Lower lobe of right lung (tissue), 2 donors: ENCODE measurements around the gene RIMS1. TPM values are rescaled to one million over a fixed set of nuclear protein-coding genes. Genes with fewer than 3 reads are reported as not detected.

ENCODE experiments used
- ATAC-seq, 2 donors: fragments of 200-7000 bp; cut with Tn5 transposase; one replicate each; pipeline ENCODE4 v1.9.1; 2020 to 2022; ENCODE audit warnings: mild to moderate bottlenecking in 2 of 2, moderate library complexity in 2 of 2
- DNase-seq: peaks from one replicate; pipeline ENCODE4 v3.0.0-alpha.2; 2020
- H3K27ac ChIP-seq: fragments of 200-600 bp; one replicate; pipeline ENCODE4 v1.8.0; 2022
- H3K27me3 ChIP-seq: fragments of 200-600 bp; one replicate; pipeline ENCODE4 v1.8.0; 2022; ENCODE audit warnings: low read depth
- H3K36me3 ChIP-seq: fragments of 200-600 bp; one replicate; pipeline ENCODE4 v1.8.0; 2022; ENCODE audit warnings: mild to moderate bottlenecking
- H3K4me1 ChIP-seq: fragments of 200-600 bp; one replicate; pipeline ENCODE4 v1.8.0; 2022
- H3K4me3 ChIP-seq: fragments of 200-600 bp; one replicate; pipeline ENCODE4 v1.8.0; 2022; ENCODE audit warnings: mild to moderate bottlenecking
- H3K9me3 ChIP-seq: fragments of 200-600 bp; one replicate; pipeline ENCODE4 v1.8.0; 2022
- intact Hi-C: fragments of 100-400 bp; cut with DNase I; formaldehyde crosslinking; loops from one replicate; pipeline ENCODE4 v1.11.0; 2022
- total RNA-seq: library from RNA; stranded (reverse); fragmentation: NEBNext Ultra II Directional; extraction: Animal tissue kit (Norgen Biotek cat#: 25700); gene quantifications from one replicate; pipeline ENCODE4 v1.2.1, GENCODE V29; 2021
- TF ChIP-seq, protein P1 (sequence below): fragments of 200-600 bp; IDR thresholded peaks from one replicate; pipeline ENCODE4 v1.8.0; 2022; ENCODE audit warnings: antibody characterized with exemption, mild to moderate bottlenecking
- donor health status: DM: no; HTN: yes; CAD: no; lungs with severe emphysema.

RIMS1 gene
- total RNA-seq, 1 donor from 2014 or later: 3.8 TPM

DNA sequence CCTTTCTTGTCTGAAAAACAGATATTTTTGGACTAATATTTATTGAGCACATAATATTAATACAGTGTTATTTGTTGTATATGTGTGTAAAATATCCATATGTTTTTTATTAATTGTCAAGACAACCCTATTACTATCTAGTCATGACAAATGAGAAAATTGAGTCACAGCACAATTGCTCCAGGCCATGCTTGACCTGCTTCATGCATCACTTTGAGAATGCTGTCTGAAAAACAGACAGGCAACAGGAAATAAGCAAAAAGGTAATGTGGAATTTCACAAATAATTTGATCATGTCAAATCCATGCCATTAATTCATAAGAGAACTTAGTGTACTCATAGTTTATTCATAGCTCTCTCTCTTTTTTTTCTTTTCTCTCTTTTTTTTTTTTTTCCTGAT lies 246.5 kb downstream of the RIMS1 start:
- Histone ChIP-seq H3K4me1 (no peaks in the 10 kb centered on the region), H3K27ac (no peak overlapping the region), H3K4me3 (no peak overlapping the region), H3K9me3 (no peaks in the 10 kb centered on the region), H3K27me3 (no peaks in the 10 kb centered on the region), H3K36me3 (no peaks in the 10 kb centered on the region)
- DNase-seq: no peak
- intact Hi-C loops: no loop called here
- no peak for ATAC-seq
- TF ChIP-seq, protein P1, sequence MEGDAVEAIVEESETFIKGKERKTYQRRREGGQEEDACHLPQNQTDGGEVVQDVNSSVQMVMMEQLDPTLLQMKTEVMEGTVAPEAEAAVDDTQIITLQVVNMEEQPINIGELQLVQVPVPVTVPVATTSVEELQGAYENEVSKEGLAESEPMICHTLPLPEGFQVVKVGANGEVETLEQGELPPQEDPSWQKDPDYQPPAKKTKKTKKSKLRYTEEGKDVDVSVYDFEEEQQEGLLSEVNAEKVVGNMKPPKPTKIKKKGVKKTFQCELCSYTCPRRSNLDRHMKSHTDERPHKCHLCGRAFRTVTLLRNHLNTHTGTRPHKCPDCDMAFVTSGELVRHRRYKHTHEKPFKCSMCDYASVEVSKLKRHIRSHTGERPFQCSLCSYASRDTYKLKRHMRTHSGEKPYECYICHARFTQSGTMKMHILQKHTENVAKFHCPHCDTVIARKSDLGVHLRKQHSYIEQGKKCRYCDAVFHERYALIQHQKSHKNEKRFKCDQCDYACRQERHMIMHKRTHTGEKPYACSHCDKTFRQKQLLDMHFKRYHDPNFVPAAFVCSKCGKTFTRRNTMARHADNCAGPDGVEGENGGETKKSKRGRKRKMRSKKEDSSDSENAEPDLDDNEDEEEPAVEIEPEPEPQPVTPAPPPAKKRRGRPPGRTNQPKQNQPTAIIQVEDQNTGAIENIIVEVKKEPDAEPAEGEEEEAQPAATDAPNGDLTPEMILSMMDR: no peak

DNA sequence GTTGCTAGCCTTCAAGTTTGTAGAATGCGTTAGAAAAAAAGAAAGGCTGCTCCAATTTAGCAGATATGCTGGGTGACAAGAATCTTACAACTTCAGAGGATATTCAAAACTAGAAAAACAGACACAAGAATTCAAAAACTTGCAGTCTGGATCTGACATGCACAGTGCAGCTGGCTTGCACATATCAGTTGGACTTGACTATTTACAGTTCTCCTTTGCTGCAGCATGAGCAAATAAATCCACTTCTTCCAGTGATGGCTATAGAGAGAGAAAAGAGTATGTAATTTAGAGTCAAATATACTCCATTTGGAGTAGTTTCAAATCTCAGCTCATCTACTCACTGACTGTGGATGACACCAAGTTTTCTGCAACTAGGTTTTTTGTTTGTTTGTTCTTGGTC lies 247.0 kb downstream of the RIMS1 start:
- Histone ChIP-seq H3K27ac (no peak overlapping the region), H3K27me3 (no peaks in the 10 kb centered on the region), H3K4me1 (no peaks in the 10 kb centered on the region), H3K4me3 (no peak overlapping the region), H3K36me3 (no peaks in the 10 kb centered on the region), H3K9me3 (no peaks in the 10 kb centered on the region)
- DNase-seq: no peak
- no peak for ATAC-seq
- TF ChIP-seq, protein P1: no peak
- intact Hi-C loops: no loop called here

DNA sequence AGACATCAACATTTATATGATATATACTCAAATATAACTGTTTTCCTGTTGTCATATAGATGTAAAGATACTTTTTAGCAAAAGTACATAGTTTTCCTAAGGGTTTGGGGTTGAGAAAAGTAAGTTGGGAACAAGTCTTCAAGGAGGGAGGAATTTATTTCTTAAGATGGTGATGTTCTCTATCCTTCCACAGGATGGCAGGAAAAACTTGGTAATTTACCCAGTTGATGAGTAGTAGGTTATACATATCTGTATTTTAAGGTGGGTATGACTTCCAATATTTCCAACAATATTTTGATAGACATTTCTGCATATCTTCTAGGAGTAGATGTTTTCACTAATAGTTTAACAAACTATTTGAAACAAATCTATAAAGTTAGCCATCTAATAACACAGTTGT lies 254.4 kb downstream of the RIMS1 start:
- H3K4me3 ChIP-seq: no peak overlapping the region
- no peak for ATAC-seq
- H3K27ac ChIP-seq: no peak overlapping the region

DNA sequence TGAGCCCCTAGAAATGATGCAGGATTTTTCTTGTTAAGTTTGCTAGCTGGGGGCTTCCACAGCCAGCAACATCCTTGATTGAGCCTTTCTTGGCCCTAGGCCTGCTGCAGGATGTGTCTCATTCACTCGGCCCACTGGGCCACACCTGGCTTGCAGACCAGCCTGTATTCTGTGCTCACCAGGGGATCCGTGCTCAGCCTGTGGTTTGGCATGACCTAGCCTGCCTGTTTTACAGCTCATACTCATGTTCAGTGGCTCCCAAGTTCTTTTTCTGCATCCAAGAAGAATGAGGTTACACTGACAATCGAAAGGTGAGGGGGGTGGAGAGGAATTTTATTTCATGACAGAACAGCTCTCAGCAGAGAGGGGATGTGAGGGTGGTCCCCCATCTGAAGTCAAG lies 263.4 kb downstream of the RIMS1 start:
- no peak for ATAC-seq
- intact Hi-C loops: no loop called here

More for the DNA sequence above, 254.4 kb downstream of the RIMS1 start:
- Histone ChIP-seq H3K27me3 (no peaks in the 10 kb centered on the region), H3K9me3 (no peaks in the 10 kb centered on the region), H3K36me3 (no peaks in the 10 kb centered on the region), H3K4me1 (no peaks in the 10 kb centered on the region)
- TF ChIP-seq, protein P1: no peak
- no peak for DNase-seq
- intact Hi-C loops: no loop called here

DNA sequence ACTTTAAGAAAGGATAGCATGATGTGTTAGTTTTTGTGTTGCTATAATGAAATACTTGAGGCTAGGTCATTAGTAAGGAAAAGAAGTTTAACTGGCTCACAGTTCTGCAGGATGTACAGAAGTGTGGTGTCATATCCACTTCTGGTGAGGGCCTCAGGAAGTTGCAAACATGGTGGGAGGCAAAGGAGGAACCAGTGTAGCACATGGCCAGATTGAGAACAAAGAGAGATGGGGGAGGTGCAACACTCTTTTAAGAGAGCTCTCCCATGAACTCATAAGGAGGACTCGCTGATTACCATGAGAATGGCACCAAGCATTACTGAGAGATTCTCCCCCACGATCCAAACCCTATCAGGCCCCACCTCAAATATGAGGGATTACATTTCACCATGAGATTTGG lies 265.4 kb downstream of the RIMS1 start:
- H3K27ac ChIP-seq: no peak overlapping the region
- H3K9me3 ChIP-seq: peaks cover 8% of the 10 kb centered on the region
- intact Hi-C loops: no loop called here
- H3K36me3 ChIP-seq: no peaks in the 10 kb centered on the region
- H3K4me3 ChIP-seq: no peak overlapping the region
- DNase-seq: no peak
- no peaks in the 10 kb centered on the region for H3K4me1 ChIP-seq
- ATAC-seq: no peak
- no peaks in the 10 kb centered on the region for H3K27me3 ChIP-seq
- TF ChIP-seq, protein P1: no peak

More for the DNA sequence above, 263.4 kb downstream of the RIMS1 start:
- DNase-seq: no peak
- TF ChIP-seq, protein P1: no peak
- no peaks in the 10 kb centered on the region for H3K4me1 ChIP-seq
- H3K36me3 ChIP-seq: no peaks in the 10 kb centered on the region
- H3K9me3 ChIP-seq: peaks cover 8% of the 10 kb centered on the region
- no peak overlapping the region for H3K27ac ChIP-seq
- no peaks in the 10 kb centered on the region for H3K27me3 ChIP-seq
- H3K4me3 ChIP-seq: no peak overlapping the region

DNA sequence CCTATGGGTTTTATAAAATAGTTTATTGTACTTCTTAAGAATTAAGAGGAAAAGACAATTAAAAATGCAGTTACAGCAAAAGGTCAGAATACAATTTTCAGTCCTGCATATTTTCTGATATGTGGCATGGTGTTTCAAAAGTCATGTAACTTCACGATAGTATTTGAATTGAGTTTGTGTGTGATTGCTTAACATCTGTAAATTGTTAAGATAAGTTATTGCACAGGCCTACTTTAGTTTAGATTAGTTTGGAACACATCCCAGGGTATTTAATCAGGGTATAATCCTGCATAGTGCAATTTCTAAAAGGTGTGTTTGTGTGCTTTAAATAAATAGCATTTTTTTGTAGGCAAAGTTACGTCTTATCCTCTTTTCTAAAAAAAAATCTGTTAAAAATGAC lies 289.6 kb downstream of the RIMS1 start:
- Histone ChIP-seq H3K36me3 (no peaks in the 10 kb centered on the region), H3K9me3 (no peaks in the 10 kb centered on the region), H3K27ac (no peak overlapping the region), H3K27me3 (no peaks in the 10 kb centered on the region), H3K4me1 (no peaks in the 10 kb centered on the region), H3K4me3 (no peak overlapping the region)
- DNase-seq: no peak
- intact Hi-C loops: no loop called here
- TF ChIP-seq, protein P1: no peak
- no peak for ATAC-seq
